ENCODE measurements around the gene MPND.

The MPND gene

GRCh38 chr19:4342314-4342614 lies 1.1 kb upstream of the MPND start:
- peak; percentile 21 for ATAC-seq
- no peak for TF ChIP-seq TCF4 (CRISPR knock-in tag; IDR thresholded peaks at IDR 0.05; ENCODE audit: borderline replicate concordance)
- no peak for TF ChIP-seq BACH2 (CRISPR knock-in tag; IDR thresholded peaks at IDR 0.05; ENCODE audit: borderline replicate concordance)
- TF ChIP-seq SNAI2 (CRISPR knock-in tag; IDR thresholded peaks at IDR 0.05) = no peak
- TF ChIP-seq ZNF8 (CRISPR knock-in tag; IDR thresholded peaks at IDR 0.05) = no peak
- no peak for TF ChIP-seq GLIS3 (CRISPR knock-in tag; IDR thresholded peaks at IDR 0.05)
- TF ChIP-seq PATZ1 (CRISPR knock-in tag; IDR thresholded peaks at IDR 0.05; ENCODE audit: borderline replicate concordance) = no peak
- TF ChIP-seq ZC3H10 (CRISPR knock-in tag; IDR thresholded peaks at IDR 0.05) = no peak
- TF ChIP-seq ZNF565 (CRISPR knock-in tag; conservative IDR thresholded peaks at IDR 0.05; ENCODE audit: low read depth) = no peak
- no peak for TF ChIP-seq ARNTL (CRISPR knock-in tag; IDR thresholded peaks at IDR 0.05; ENCODE audit: borderline replicate concordance, low read depth)
- TF ChIP-seq PPARA (CRISPR knock-in tag; IDR thresholded peaks at IDR 0.05; ENCODE audit: borderline replicate concordance) = no peak
- no peak for TF ChIP-seq CSDC2 (CRISPR knock-in tag; IDR thresholded peaks at IDR 0.05)
- no peak for TF ChIP-seq ZFP30 (CRISPR knock-in tag; IDR thresholded peaks at IDR 0.05)
- TF ChIP-seq ESRRG (CRISPR knock-in tag; IDR thresholded peaks at IDR 0.05) = no peak
- no peak for TF ChIP-seq RARB (CRISPR knock-in tag; IDR thresholded peaks at IDR 0.05)
- TF ChIP-seq ISL1 (CRISPR knock-in tag; IDR thresholded peaks at IDR 0.05) = no peak
- no peak for TF ChIP-seq CREB5 (CRISPR knock-in tag; IDR thresholded peaks at IDR 0.05; ENCODE audit: low read depth)
- TF ChIP-seq OSR1 (CRISPR knock-in tag; IDR thresholded peaks at IDR 0.05) = no peak
- no peak for TF ChIP-seq POU6F1 (CRISPR knock-in tag; IDR thresholded peaks at IDR 0.05; ENCODE audit: borderline replicate concordance, low read depth)
- no peak for TF ChIP-seq ZFP3 (CRISPR knock-in tag; IDR thresholded peaks at IDR 0.05)
- TF ChIP-seq ZNF70 (CRISPR knock-in tag; IDR thresholded peaks at IDR 0.05) = no peak

- ATAC-seq = peak; percentile 96
- TF ChIP-seq PPARA (CRISPR knock-in tag; IDR thresholded peaks at IDR 0.05; ENCODE audit: borderline replicate concordance) (peak; percentile 100), ESRRG (CRISPR knock-in tag; IDR thresholded peaks at IDR 0.05) (peak; percentile 71; the same call in 1 of the 2 replicates), CSDC2 (CRISPR knock-in tag; IDR thresholded peaks at IDR 0.05) (peak; percentile 99), CSRNP3 (CRISPR knock-in tag; IDR thresholded peaks at IDR 0.05) (peak; percentile 83), BACH2 (CRISPR knock-in tag; IDR thresholded peaks at IDR 0.05; ENCODE audit: borderline replicate concordance) (peak; percentile 98), TCF4 (CRISPR knock-in tag; IDR thresholded peaks at IDR 0.05; ENCODE audit: borderline replicate concordance) (no peak), CREB5 (CRISPR knock-in tag; IDR thresholded peaks at IDR 0.05; ENCODE audit: low read depth) (no peak), ZC3H10 (CRISPR knock-in tag; IDR thresholded peaks at IDR 0.05) (peak; percentile 93), TOX (CRISPR knock-in tag; IDR thresholded peaks at IDR 0.05; ENCODE audit: borderline replicate concordance) (peak; percentile 86), TSHZ2 (CRISPR knock-in tag; IDR thresholded peaks at IDR 0.05) (peak; percentile 100), OSR1 (CRISPR knock-in tag; IDR thresholded peaks at IDR 0.05) (peak; percentile 98), ZFP30 (CRISPR knock-in tag; IDR thresholded peaks at IDR 0.05) (peak; percentile 84), GLIS3 (CRISPR knock-in tag; IDR thresholded peaks at IDR 0.05) (peak; percentile 97), ZNF8 (CRISPR knock-in tag; IDR thresholded peaks at IDR 0.05) (peak; percentile 84), ARNTL (CRISPR knock-in tag; IDR thresholded peaks at IDR 0.05; ENCODE audit: borderline replicate concordance, low read depth) (peak; percentile 94), ZFP3 (CRISPR knock-in tag; IDR thresholded peaks at IDR 0.05) (peak; percentile 94), ZNF565 (CRISPR knock-in tag; conservative IDR thresholded peaks at IDR 0.05; ENCODE audit: low read depth) (peak; percentile 99), POU6F1 (CRISPR knock-in tag; IDR thresholded peaks at IDR 0.05; ENCODE audit: borderline replicate concordance, low read depth) (peak; percentile 30; the same call in 1 of the 2 replicates), SNAI2 (CRISPR knock-in tag; IDR thresholded peaks at IDR 0.05) (peak; percentile 100), PATZ1 (CRISPR knock-in tag; IDR thresholded peaks at IDR 0.05; ENCODE audit: borderline replicate concordance) (no peak)
Observed at GRCh38 chr19:4342615-4343369, 570 bp upstream of the MPND start.
